Measurements from ENCODE around the gene H1-8. TPM values are rescaled to one million over a fixed set of nuclear protein-coding genes. Genes with fewer than 3 reads are reported as not detected.

The H1-8 gene
- total and polyA plus RNA-seq, 2 donors: 0.09 to 0.78 TPM

DNA sequence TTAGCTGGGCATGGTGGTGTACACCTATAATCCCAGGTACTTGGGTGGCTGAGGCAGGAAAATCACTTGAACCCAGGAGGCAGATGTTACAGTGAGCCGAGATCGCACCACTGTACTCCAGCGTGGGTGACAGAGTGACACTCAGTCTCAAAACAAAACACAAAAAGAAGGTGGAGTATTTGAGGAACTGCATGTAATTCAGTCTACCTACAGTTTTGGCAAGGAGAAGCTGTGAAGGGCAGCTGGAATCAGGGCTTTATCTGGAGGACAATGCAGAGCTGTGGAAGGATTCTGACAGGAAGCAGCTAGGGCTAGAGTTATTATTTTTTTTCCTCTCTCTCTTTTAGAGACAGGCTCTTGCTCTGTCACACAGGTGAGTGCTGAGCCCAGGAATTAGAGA lies 6.8 kb downstream of the H1-8 start:
- Histone ChIP-seq H3K4me3 (ENCODE audit: low read length in 2 of 2) (no peak overlapping the region), H3K36me3 (ENCODE audit: control insufficient read depth in 2 of 2, insufficient read depth in 2 of 2, low read length in 1 of 2) (no peaks in the 10 kb centered on the region), H3K9me3 (ENCODE audit: control insufficient read depth in 2 of 2, insufficient read depth in 1 of 2, low read length in 1 of 2) (no peaks in the 10 kb centered on the region), H3K27ac (ENCODE audit: low read depth in 1 of 2, low read length in 1 of 2) (no peak overlapping the region), H3K27me3 (ENCODE audit: control insufficient read depth in 2 of 2, insufficient read depth in 1 of 2, low read length in 1 of 2) (no peaks in the 10 kb centered on the region), H3K4me1 (ENCODE audit: control insufficient read depth in 2 of 2, insufficient read depth in 2 of 2, low read length in 2 of 2) (peaks cover 16 to 61% of the 10 kb centered on the region in 2 donors)
- WGBS: 76% methylated on average over 3 of the region's 3 CpGs
- DNase-seq (ENCODE audit: low read depth in 6 of 9, low spot score in 9 of 9): no peak

DNA sequence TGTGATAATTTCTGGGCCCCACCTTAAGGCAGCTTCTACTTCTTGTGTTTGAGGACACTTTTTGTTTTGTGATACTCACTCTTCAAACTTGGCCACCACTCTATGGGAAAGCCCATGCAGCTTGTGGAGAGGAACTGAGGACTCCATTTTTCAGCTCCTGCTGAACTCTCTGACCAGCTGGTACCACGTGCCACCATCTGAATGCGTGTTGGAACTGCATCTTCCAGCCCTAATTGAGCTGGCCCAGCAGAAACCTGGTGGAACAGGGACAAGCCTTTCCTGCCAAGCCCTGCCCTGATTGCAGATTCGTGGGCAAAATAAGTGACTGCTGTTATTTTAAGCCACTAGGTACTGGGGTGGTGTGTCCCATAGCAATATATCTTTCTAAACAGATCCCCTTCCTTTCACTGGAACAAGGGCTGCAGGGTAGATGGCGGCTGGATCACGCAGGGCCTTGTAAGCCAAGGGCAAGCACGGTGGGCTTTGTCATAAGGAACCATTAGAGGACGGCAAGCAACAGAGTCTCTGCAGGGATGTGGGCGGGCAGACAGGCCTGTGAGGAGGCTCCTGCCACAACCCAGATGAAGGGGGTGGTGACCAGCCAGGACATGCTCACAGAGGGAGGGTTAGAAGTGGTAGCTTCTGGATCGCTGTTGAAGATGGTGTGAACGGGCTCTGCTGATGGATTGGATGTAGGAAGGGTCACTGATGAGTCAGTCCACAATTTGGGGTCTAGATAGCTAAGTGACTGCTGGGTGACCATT lies 9.5 kb downstream of the H1-8 start:
- DNase-seq (ENCODE audit: low read depth in 6 of 9, low spot score in 9 of 9): no peak
- no peaks in the 10 kb centered on the region for H3K27me3 ChIP-seq (ENCODE audit: control insufficient read depth in 2 of 2, insufficient read depth in 1 of 2, low read length in 1 of 2)
- no peak overlapping the region for H3K27ac ChIP-seq (ENCODE audit: low read depth in 1 of 2, low read length in 1 of 2)
- H3K4me3 ChIP-seq (ENCODE audit: low read length in 2 of 2): no peak overlapping the region
- H3K4me1 ChIP-seq (ENCODE audit: control insufficient read depth in 2 of 2, insufficient read depth in 2 of 2, low read length in 2 of 2): peaks cover 22 to 79% of the 10 kb centered on the region in 2 donors
- no peaks in the 10 kb centered on the region for H3K9me3 ChIP-seq (ENCODE audit: control insufficient read depth in 2 of 2, insufficient read depth in 1 of 2, low read length in 1 of 2)
- 93% methylated on average over 10 of the region's 10 CpGs for WGBS
- H3K36me3 ChIP-seq (ENCODE audit: control insufficient read depth in 2 of 2, insufficient read depth in 2 of 2, low read length in 1 of 2): peaks cover 15 to 19% of the 10 kb centered on the region in 2 donors

DNA sequence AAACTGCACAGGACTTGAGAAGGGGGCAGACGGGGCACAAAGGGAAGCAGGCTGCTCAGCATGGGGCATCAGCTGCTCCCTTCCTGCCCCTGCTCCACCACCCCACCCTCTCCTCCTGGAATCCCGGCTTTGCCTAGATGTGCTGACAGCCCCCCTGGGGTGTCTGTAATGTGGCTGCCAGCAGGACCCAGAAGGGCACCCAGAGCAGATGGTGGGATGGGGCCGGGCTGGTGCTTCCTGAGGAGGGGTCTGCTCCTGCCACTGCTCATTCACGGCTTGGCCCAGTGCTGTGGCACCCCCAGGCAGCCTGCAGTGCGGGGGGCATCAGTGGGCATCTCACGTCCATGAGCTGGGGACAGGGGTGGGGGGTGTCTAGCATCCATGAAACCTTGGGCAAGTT lies 10.2 kb downstream of the H1-8 start:
- no peaks in the 10 kb centered on the region for H3K9me3 ChIP-seq (ENCODE audit: control insufficient read depth in 2 of 2, insufficient read depth in 1 of 2, low read length in 1 of 2)
- peaks cover 22 to 78% of the 10 kb centered on the region in 2 donors for H3K4me1 ChIP-seq (ENCODE audit: control insufficient read depth in 2 of 2, insufficient read depth in 2 of 2, low read length in 2 of 2)
- H3K27ac ChIP-seq (ENCODE audit: low read depth in 1 of 2, low read length in 1 of 2): no peak overlapping the region
- H3K36me3 ChIP-seq (ENCODE audit: control insufficient read depth in 2 of 2, insufficient read depth in 2 of 2, low read length in 1 of 2): peaks cover 18 to 26% of the 10 kb centered on the region in 2 donors
- whole genome bisulfite sequencing: 89% methylated on average over 6 of the region's 6 CpGs
- no peak overlapping the region for H3K4me3 ChIP-seq (ENCODE audit: low read length in 2 of 2)
- no peak for DNase-seq (ENCODE audit: low read depth in 6 of 9, low spot score in 9 of 9)
- H3K27me3 ChIP-seq (ENCODE audit: control insufficient read depth in 2 of 2, insufficient read depth in 1 of 2, low read length in 1 of 2): no peaks in the 10 kb centered on the region

DNA sequence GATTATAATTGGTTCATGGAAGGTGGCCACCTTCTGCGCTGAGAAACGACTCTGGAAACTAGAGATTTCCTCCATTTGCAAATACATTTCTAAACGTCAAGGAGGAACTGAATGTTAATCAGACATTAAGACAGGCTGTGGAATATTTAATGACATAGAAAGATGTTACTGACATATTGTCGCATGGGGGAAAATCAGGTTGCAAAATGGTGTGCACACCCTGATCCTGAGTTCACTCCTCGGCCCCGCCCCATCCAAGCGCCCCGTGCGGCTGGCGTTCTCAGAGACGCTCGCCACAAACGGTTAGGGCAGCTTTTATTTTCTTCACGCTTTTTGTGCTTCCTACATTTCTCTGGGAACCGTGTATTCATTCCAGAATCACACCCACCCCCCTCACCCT lies 10.7 kb downstream of the H1-8 start:
- peaks cover 23 to 78% of the 10 kb centered on the region in 2 donors for H3K4me1 ChIP-seq (ENCODE audit: control insufficient read depth in 2 of 2, insufficient read depth in 2 of 2, low read length in 2 of 2)
- peaks cover 23 to 31% of the 10 kb centered on the region in 2 donors for H3K36me3 ChIP-seq (ENCODE audit: control insufficient read depth in 2 of 2, insufficient read depth in 2 of 2, low read length in 1 of 2)
- peak in 1 of 9 donors; percentile 58 for DNase-seq (ENCODE audit: low read depth in 6 of 9, low spot score in 9 of 9)
- 33% methylated on average over 15 of the region's 15 CpGs for WGBS
- peak overlapping the region in 1 of 2 donors; percentile 26 for H3K4me3 ChIP-seq (ENCODE audit: low read length in 2 of 2)
- H3K9me3 ChIP-seq (ENCODE audit: control insufficient read depth in 2 of 2, insufficient read depth in 1 of 2, low read length in 1 of 2): no peaks in the 10 kb centered on the region
- peak overlapping the region; percentile 11 to 81 for H3K27ac ChIP-seq (ENCODE audit: low read depth in 1 of 2, low read length in 1 of 2)
- H3K27me3 ChIP-seq (ENCODE audit: control insufficient read depth in 2 of 2, insufficient read depth in 1 of 2, low read length in 1 of 2): no peaks in the 10 kb centered on the region

DNA sequence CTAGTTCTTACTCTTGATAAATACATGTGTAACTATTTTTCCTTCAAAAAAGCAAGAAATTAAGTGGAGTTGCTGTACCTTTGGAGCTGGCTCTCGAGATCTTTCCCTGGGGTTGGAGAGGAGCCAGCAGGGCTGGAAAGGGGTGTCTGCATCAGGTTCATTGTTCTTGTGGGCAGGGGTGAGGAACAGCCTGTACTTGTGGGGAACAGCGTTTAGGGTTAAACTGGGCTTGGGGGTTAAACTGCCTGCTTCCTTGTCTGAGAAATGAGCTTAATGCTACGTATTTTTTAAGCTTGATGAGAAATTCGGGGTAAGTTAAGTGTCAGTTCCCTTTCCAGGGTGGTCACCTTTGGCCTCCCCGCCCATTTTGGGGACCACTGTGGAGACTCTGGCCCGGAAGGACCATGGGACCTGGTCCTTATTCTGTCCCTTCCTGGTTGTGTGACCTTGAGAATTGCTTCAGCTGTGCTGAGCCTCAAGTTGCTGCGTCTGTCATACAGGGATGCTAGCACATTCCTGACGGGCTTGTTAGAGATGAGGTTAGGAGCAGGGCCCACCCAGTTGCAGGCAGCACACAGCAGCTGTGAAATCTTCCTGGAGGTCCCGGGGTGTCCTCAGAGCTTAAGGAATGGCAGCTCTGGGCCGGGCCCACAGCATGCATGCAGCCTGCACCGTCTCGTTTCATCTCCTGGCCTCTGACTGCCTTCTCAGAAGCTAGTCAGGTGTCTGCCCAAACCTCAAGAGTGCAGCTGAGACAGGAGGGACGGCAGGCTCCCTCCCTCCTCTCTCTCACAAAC lies 11.6 kb downstream of the H1-8 start:
- 39% methylated on average over 13 of the region's 13 CpGs for WGBS

DNA sequence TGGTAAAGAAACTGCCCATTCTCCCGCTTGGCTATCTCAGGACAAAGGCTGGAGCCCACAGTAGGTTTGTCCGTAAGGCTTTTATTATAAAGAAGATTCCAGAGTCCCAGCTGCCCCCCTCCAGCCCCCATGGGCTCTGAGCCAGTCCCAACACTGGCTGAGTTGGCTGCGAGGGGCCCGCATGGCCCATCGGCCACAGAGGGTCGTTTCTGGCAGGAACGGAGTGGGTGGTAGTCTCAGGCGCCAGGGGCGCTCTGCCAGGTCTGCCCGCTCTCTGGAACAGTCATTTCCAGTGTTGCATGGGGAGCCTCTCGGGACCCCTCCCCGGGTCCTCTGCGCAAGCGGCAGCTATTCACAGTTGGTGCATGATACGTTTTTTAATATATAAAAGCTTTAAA lies 12.2 kb downstream of the H1-8 start:
- peaks cover 38 to 46% of the 10 kb centered on the region in 2 donors for H3K36me3 ChIP-seq (ENCODE audit: control insufficient read depth in 2 of 2, insufficient read depth in 2 of 2, low read length in 1 of 2)
- no peak for DNase-seq (ENCODE audit: low read depth in 6 of 9, low spot score in 9 of 9)
- H3K27ac ChIP-seq (ENCODE audit: low read depth in 1 of 2, low read length in 1 of 2): peak overlapping the region; percentile 79 to 81
- peaks cover 26 to 82% of the 10 kb centered on the region in 2 donors for H3K4me1 ChIP-seq (ENCODE audit: control insufficient read depth in 2 of 2, insufficient read depth in 2 of 2, low read length in 2 of 2)
- H3K27me3 ChIP-seq (ENCODE audit: control insufficient read depth in 2 of 2, insufficient read depth in 1 of 2, low read length in 1 of 2): no peaks in the 10 kb centered on the region
- no peak overlapping the region for H3K4me3 ChIP-seq (ENCODE audit: low read length in 2 of 2)
- no peaks in the 10 kb centered on the region for H3K9me3 ChIP-seq (ENCODE audit: control insufficient read depth in 2 of 2, insufficient read depth in 1 of 2, low read length in 1 of 2)
- WGBS: 85% methylated on average over 15 of the region's 15 CpGs

More for the DNA sequence above, 11.6 kb downstream of the H1-8 start:
- peak in 3 of 9 donors; percentile 37 to 74 (median 48) for DNase-seq (ENCODE audit: low read depth in 6 of 9, low spot score in 9 of 9)
- Histone ChIP-seq H3K9me3 (ENCODE audit: control insufficient read depth in 2 of 2, insufficient read depth in 1 of 2, low read length in 1 of 2) (no peaks in the 10 kb centered on the region), H3K4me3 (ENCODE audit: low read length in 2 of 2) (no peak overlapping the region), H3K27ac (ENCODE audit: low read depth in 1 of 2, low read length in 1 of 2) (peak overlapping the region; percentile 79 to 81), H3K4me1 (ENCODE audit: control insufficient read depth in 2 of 2, insufficient read depth in 2 of 2, low read length in 2 of 2) (peaks cover 26 to 84% of the 10 kb centered on the region in 2 donors), H3K36me3 (ENCODE audit: control insufficient read depth in 2 of 2, insufficient read depth in 2 of 2, low read length in 1 of 2) (peaks cover 32 to 40% of the 10 kb centered on the region in 2 donors), H3K27me3 (ENCODE audit: control insufficient read depth in 2 of 2, insufficient read depth in 1 of 2, low read length in 1 of 2) (no peaks in the 10 kb centered on the region)

DNA sequence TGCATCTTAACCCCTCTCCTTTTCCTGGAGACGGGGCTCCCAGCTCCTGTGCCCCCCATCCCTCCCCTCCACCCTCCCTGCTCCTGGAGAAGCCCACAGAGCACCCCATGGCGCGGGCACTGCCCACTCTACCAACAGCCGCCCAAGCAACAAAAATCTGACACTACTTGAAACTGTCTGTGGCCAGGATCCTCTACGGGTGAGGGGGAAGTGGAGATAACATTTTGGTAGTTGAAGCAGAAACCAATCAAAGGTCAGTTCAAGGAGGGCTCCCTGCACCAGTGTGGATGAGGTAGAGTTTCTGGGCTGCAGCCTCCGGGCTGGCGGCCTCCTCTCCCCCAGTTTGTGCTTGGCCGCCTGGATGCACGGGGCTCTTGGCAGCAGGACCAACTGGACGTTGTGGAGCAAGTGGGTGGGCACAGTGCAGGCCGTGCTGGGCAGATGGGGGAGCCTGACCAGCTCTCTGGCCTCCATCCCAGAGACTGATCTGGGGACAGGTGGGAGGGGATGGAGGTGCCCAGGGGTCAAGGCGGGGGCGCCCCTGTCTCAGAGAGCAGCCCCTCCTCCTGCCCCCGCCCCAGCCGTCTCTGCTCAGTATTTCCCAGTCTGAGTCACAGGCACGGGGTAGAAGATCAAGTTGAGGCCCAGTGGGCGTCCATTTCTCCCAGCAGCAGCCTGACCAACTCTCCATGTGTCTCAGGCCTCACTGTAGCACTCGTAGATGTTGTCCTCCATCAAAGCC lies 12.8 kb downstream of the H1-8 start:
- 87% methylated on average over 18 of the region's 18 CpGs for WGBS
- Histone ChIP-seq H3K27me3 (ENCODE audit: control insufficient read depth in 2 of 2, insufficient read depth in 1 of 2, low read length in 1 of 2) (no peaks in the 10 kb centered on the region), H3K27ac (ENCODE audit: low read depth in 1 of 2, low read length in 1 of 2) (peak overlapping the region in 1 of 2 donors; percentile 34), H3K9me3 (ENCODE audit: control insufficient read depth in 2 of 2, insufficient read depth in 1 of 2, low read length in 1 of 2) (no peaks in the 10 kb centered on the region), H3K4me1 (ENCODE audit: control insufficient read depth in 2 of 2, insufficient read depth in 2 of 2, low read length in 2 of 2) (peaks cover 26 to 81% of the 10 kb centered on the region in 2 donors), H3K36me3 (ENCODE audit: control insufficient read depth in 2 of 2, insufficient read depth in 2 of 2, low read length in 1 of 2) (peaks cover 44 to 50% of the 10 kb centered on the region in 2 donors), H3K4me3 (ENCODE audit: low read length in 2 of 2) (no peak overlapping the region)
- no peak for DNase-seq (ENCODE audit: low read depth in 6 of 9, low spot score in 9 of 9)

DNA sequence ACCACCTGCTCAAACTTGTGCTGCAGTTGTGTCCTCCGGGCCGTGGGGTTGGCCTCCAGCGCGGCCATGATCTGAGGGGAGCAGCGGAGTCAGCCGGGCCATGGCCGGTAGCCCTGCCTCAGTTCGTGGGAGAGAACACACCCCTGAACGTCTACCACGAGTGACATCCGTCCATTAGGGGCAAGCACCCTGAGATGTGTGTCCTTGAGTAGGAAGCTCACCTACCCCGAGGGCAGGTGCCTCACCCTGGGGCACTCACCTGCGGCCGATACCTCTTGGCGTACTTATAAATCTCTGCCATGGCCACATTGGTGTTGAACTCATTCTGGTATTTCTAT lies 13.4 kb downstream of the H1-8 start:
- WGBS: 98% methylated on average over 15 of the region's 15 CpGs
- Histone ChIP-seq H3K9me3 (ENCODE audit: control insufficient read depth in 2 of 2, insufficient read depth in 1 of 2, low read length in 1 of 2) (no peaks in the 10 kb centered on the region), H3K27ac (ENCODE audit: low read depth in 1 of 2, low read length in 1 of 2) (no peak overlapping the region), H3K4me1 (ENCODE audit: control insufficient read depth in 2 of 2, insufficient read depth in 2 of 2, low read length in 2 of 2) (peaks cover 26 to 82% of the 10 kb centered on the region in 2 donors), H3K36me3 (ENCODE audit: control insufficient read depth in 2 of 2, insufficient read depth in 2 of 2, low read length in 1 of 2) (peaks cover 46 to 56% of the 10 kb centered on the region in 2 donors), H3K27me3 (ENCODE audit: control insufficient read depth in 2 of 2, insufficient read depth in 1 of 2, low read length in 1 of 2) (no peaks in the 10 kb centered on the region), H3K4me3 (ENCODE audit: low read length in 2 of 2) (no peak overlapping the region)
- no peak for DNase-seq (ENCODE audit: low read depth in 6 of 9, low spot score in 9 of 9)
